HG03066 (cell line): ENCODE results near the gene LTBP1.
"Not testable (repeated sequence)": the region's sequence is repeated elsewhere in the genome, so short reads cannot be mapped to it uniquely, and the experiment has no call there.

Experiments
- ATAC-seq: cut with Tn5 transposase; IDR thresholded peaks from one replicate; pipeline ENCODE4 v1.9.1; 2021; ENCODE audit warnings: low read depth; ENCODE audit not compliant: unreplicated experiment

Gene LTBP1

GRCh38 chr2:33134086-33134771 lies 187.5 kb downstream of the LTBP1 start:
- ATAC-seq, result no peak

- ATAC-seq, result no peak
Measured at GRCh38 chr2:33134791-33135560, 188.2 kb downstream of the LTBP1 start.

GRCh38 chr2:33135645-33136044 lies 188.9 kb downstream of the LTBP1 start:
- ATAC-seq, result no peak

DNA sequence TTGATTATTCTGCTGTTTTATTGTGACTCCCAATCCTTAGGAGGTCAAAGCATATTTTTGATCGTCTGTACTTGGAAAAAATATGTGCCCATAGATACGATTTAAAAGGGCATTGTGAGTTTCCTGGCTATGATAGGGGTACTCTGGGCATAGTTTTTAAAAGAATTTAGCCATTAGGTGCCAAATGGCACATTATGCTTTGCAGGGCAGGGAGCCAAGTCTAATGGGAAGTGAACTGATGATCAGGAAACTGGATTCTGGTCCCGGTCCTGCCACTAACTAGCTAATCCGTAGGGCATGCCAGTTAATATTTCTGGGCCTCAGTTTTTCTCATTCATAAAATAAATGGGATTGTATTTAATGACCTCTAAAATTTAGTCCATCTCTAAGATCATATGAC lies 189.3 kb downstream of the LTBP1 start:
- no peak for ATAC-seq

- ATAC-seq, result no peak
Measured at GRCh38 chr2:33136566-33136965, 189.8 kb downstream of the LTBP1 start.

- no peak for ATAC-seq
Measured at GRCh38 chr2:33137331-33137730, 190.6 kb downstream of the LTBP1 start.

GRCh38 chr2:33139949-33140348 lies 193.2 kb downstream of the LTBP1 start:
- no peak for ATAC-seq

GRCh38 chr2:33141476-33141875 lies 194.7 kb downstream of the LTBP1 start:
- ATAC-seq, result no peak

DNA sequence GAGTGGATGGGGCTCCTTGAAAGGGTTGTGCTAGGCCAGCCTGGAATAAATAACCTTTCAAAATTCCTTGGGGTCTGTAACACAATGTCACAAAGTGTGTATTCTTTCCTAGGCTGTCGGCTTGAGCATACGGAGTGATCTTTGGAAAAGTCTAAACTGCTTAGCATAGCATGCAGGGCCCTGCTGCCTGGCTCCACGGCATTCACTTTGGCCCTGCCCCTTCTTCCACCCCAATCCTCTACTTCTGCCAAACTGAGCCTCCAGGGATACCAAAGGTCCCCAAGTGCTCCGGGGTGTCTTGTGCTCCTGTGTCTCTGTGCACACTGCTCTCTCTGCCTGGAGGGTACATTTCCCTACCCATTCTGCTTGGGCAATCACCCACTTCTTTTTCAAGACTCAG lies 196.1 kb downstream of the LTBP1 start:
- no peak for ATAC-seq

- no peak for ATAC-seq
Measured at GRCh38 chr2:33144243-33144642, 197.5 kb downstream of the LTBP1 start.

- no peak for ATAC-seq
Measured at GRCh38 chr2:33145459-33145858, 198.7 kb downstream of the LTBP1 start.

GRCh38 chr2:33146102-33146501 lies 199.3 kb downstream of the LTBP1 start:
- no peak for ATAC-seq

DNA sequence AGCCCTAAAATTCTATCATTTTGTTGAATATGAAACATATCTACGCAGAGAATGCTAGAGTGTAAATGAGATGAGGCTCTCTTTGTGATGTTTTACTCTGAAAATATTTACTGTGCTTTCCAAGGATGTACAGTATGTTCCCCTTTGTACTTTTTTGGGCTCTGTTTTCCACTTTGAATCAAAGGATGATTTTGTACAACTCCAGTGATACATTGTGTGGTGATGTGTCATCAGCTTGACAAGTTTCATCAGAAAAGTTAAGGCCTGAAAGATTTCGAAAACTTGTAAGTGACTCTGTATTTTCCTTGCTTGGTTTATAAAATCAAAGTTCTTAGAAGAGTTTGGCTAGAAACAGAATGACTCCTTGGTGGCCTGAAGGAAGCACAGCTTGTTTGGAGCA lies 206.3 kb downstream of the LTBP1 start:
- ATAC-seq, result no peak

DNA sequence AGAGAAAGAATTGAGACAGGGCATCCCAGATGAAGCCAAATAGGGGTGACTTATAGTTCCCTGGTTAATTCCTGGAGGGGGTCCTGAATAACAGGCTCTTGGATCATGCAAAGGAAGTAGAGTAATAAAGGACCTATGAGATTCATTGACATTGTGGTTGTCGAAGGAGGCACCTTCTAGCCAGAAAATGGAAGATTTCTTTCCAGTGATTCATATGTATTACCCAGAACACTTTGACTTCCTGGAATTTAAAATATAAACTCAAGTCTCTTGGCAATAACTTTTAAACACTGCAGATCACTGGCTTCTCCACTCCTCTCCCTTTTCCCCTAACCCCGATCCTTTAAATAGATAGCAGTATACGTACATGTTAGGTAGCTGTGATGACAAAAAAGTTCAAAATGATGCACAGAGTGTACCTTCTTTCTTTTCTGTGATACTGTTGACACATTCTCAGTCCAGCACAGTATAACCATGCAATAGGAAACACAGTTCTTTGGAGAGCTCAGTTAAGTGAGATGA lies 211.8 kb downstream of the LTBP1 start:
- no peak for ATAC-seq

GRCh38 chr2:33160191-33160590 lies 213.4 kb downstream of the LTBP1 start:
- no peak for ATAC-seq

DNA sequence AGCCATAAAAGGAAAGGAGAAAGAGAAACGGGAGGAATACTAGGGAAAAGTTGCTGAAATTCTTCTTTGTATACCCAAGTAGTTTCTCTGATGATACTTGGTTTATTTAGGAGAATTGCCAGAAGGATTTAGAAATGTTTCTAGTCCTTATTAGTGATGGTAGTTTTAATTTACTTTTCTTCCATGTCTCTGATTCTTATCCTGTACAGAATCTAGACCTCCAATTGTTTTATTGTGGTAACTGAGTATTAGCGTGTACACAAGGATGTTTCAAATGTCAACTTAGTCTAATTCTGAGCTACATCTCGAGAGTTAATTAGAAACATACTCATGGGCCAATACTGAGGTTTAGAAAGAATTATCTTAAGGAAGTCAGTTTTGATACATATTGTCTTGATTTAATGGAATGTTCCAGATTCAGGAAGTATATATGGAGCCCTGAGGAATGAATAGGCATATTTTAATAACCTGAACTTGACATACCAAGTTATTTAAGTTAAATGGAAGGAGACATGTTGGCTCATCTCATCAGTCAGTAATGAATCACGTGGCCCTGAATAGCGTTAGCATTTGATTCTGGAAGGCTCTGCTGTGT lies 219.6 kb downstream of the LTBP1 start:
- no peak for ATAC-seq

DNA sequence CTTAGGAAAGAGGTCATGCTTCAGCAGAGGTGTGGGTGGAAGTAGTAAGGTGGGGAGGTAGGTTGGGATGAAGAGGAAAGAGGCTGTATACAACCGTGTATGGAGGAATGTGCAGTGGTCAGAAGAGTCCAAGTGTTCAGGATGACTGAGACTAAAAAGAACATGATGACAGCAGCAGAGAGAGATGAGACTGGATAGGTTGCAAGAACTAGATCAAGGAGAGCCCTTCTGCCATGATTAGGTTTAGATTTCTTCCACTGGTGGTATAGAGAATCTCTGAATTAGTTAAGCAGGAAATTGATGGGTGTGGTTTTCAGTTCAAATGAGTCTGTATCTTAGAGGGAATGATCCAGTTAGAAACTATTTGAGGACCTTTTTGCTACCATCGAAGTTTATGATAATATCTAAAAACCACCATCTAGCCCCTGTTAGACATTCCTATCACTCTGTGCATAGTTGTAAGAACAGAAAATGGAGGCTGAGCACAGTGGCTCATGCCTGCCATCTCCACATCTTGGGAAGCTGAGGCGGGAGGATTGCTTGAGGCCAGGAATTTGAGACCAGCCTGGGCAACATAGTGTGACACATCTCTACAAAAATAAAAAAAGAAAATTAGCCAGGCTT lies 221.0 kb downstream of the LTBP1 start:
- no peak for ATAC-seq

DNA sequence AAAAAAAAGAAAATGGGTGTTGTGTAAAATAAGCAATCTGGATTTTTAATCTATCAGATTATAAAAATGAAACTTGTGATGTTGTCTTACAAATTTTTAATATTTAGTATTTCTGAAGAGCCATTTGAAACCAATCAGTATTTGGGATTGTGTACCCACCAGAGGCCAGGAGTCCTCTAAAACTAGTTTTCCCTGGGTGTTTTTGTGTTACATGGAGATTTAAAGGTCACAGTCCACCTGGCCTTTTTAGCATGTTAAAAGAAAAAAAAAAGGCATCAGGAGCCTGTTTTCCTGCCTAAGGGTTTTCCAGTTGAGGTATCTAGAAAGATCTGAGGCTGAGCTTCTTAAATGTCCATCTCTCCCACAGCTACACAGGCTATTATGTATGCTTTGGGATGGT lies 221.7 kb downstream of the LTBP1 start:
- ATAC-seq, result no peak

DNA sequence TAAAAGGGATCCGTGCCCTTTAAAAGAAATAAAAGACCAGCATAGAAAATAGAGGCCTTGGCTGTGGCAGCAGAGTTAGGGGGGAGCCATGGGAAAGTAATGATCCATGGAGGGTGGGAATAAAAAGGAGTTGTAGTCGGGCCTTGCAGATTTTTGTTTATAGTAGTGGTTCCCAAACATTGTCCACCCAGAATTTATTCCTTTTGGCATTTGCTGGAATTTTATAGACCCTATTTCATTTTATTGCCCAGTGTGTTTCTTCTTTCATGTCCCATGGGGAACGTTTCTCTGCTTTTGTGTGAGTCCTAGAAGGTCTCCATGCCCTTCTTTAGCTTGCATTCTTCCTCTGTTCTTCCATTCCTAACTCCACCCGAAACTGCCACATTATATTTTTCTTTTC lies 222.2 kb downstream of the LTBP1 start:
- ATAC-seq, result no peak

DNA sequence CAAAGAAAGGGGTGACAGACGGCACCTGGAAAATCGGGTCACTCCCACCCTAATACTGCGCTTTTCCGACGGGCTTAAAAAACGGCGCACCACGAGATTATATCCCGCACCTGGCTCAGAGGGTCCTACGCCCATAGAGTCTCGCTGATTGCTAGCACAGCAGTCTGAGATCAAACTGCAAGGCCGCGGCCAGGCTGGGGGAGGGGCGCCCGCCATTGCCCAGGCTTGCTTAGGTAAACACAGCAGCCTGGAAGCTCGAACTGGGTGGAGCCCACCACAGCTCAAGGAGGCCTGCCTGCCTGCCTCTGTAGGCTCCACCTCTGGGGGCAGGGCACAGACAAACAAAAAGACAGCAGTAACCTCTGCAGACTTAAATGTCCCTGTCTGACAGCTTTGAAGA lies 223.5 kb downstream of the LTBP1 start:
- not testable (repeated sequence) for ATAC-seq

GRCh38 chr2:33177627-33178026 lies 230.9 kb downstream of the LTBP1 start:
- no peak for ATAC-seq
